ENCODE measurements around the gene SUSD6.

Gene SUSD6

DNA sequence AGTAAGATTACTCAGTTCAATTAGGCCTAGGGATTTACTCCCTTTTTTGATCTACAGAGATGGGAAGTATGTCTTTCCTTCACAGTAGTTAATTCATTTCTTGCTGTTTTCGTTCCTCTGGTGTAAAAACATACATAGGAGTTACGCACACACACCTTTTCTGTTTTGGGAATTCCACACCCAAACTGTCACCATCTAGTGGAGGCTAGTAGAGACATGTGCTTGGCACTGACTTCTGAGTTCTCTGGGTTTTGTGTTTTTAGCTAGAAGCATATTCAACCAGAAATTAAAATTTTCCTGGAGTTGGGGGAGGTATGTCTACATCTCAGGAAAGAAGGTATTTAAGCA lies 1.4 kb downstream of the SUSD6 start:
- H2AFZ ChIP-seq (ENCODE audit: low read length): no peak overlapping the region
- no peaks in the 10 kb centered on the region for H3K27me3 ChIP-seq (replicated peaks; ENCODE audit: insufficient read depth, low read length)
- H4K20me1 ChIP-seq (ENCODE audit: insufficient read depth, low read length): no peaks in the 10 kb centered on the region
- peak overlapping the region; percentile 80 for H3K4me2 ChIP-seq (ENCODE audit: low read depth, low read length)
- H3K9me3 ChIP-seq (replicated peaks; ENCODE audit: insufficient read depth, low read length): no peaks in the 10 kb centered on the region
- TF ChIP-seq, protein P1, sequence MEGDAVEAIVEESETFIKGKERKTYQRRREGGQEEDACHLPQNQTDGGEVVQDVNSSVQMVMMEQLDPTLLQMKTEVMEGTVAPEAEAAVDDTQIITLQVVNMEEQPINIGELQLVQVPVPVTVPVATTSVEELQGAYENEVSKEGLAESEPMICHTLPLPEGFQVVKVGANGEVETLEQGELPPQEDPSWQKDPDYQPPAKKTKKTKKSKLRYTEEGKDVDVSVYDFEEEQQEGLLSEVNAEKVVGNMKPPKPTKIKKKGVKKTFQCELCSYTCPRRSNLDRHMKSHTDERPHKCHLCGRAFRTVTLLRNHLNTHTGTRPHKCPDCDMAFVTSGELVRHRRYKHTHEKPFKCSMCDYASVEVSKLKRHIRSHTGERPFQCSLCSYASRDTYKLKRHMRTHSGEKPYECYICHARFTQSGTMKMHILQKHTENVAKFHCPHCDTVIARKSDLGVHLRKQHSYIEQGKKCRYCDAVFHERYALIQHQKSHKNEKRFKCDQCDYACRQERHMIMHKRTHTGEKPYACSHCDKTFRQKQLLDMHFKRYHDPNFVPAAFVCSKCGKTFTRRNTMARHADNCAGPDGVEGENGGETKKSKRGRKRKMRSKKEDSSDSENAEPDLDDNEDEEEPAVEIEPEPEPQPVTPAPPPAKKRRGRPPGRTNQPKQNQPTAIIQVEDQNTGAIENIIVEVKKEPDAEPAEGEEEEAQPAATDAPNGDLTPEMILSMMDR (IDR thresholded peaks at IDR 0.05; ENCODE audit: low read length): peak; percentile 31; the same call in 1 of the 2 replicates
- TF ChIP-seq EZH2phosphoT487 (IDR thresholded peaks at IDR 0.05; ENCODE audit: low read length): no peak
- H3K79me2 ChIP-seq (ENCODE audit: low read length): peaks cover 51% of the 10 kb centered on the region
- peaks cover 33% of the 10 kb centered on the region; the same call in 1 of the 2 replicates for H3F3A ChIP-seq (ENCODE audit: insufficient read depth, low read length)
- H3K4me3 ChIP-seq (ENCODE audit: low read length): peak overlapping the region; percentile 76
- no peaks in the 10 kb centered on the region for H3K36me3 ChIP-seq (replicated peaks; ENCODE audit: insufficient read depth, low read length)
- peak overlapping the region; percentile 75 for H3K9ac ChIP-seq (ENCODE audit: low read length)
- H3K9me2 ChIP-seq (replicated peaks; ENCODE audit: insufficient read depth, low read length): no peaks in the 10 kb centered on the region
- H3K27ac ChIP-seq (ENCODE audit: low read length): peak overlapping the region; percentile 95
- H3K4me1 ChIP-seq (ENCODE audit: low read length): peaks cover 31% of the 10 kb centered on the region
- DNase-seq: no peak

DNA sequence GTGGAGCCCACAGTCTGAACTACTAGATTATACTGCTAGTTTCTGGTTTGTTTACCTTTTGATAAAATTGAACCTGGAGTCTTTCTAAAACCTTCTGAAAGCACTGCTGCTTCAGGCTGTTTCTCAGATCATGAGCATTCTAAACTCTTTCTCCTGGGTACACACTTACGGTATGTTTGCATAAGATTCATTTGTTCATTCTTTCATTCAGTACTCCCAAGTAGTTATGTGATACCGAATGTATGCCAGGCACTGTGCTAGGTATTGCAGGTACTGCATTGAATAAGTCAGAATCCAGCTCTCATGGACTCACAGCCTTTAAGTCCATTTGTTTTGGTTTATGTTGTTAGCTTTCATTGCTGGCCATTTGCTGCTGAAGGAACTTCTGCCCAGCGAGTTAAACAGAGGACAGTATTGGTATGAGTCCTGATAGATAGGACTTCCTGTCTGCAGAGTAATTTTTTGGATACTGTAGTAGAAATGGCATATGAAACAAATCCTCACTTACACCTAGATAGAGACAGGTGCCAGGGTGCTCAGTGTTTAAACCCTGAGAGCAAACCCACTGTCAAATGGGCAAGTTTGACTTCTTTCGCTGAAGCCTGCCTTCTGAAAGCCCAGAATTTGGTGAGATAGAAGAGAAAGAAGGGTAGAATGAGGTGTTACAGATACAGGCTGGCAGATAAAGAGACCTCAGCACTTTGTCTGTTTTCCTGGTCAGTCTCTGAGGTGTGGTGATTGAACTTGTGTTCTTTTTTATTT lies 2.1 kb downstream of the SUSD6 start:
- peak overlapping the region; percentile 95; the same call in 1 of the 2 replicates for H3K27ac ChIP-seq (ENCODE audit: low read length)
- H3K27me3 ChIP-seq (replicated peaks; ENCODE audit: insufficient read depth, low read length): no peaks in the 10 kb centered on the region
- TF ChIP-seq EZH2phosphoT487 (IDR thresholded peaks at IDR 0.05; ENCODE audit: low read length): no peak
- no peak for TF ChIP-seq EZH2 (optimal IDR thresholded peaks at IDR 0.05; ENCODE audit: low read depth, low read length)
- TF ChIP-seq, protein P1 (IDR thresholded peaks at IDR 0.05; ENCODE audit: low read length): no peak
- no peak for DNase-seq
- no peaks in the 10 kb centered on the region for H4K20me1 ChIP-seq (ENCODE audit: insufficient read depth, low read length)
- H2AFZ ChIP-seq (ENCODE audit: low read length): no peak overlapping the region
- peak overlapping the region; percentile 76 for H3K4me3 ChIP-seq (ENCODE audit: low read length)
- H3K4me1 ChIP-seq (ENCODE audit: low read length): peaks cover 39% of the 10 kb centered on the region
- peak overlapping the region; percentile 75 for H3K9ac ChIP-seq (ENCODE audit: low read length)
- peaks cover 58% of the 10 kb centered on the region for H3K79me2 ChIP-seq (ENCODE audit: low read length)
- H3K36me3 ChIP-seq (replicated peaks; ENCODE audit: insufficient read depth, low read length): no peaks in the 10 kb centered on the region
- no peaks in the 10 kb centered on the region for H3K9me2 ChIP-seq (replicated peaks; ENCODE audit: insufficient read depth, low read length)
- H3F3A ChIP-seq (ENCODE audit: insufficient read depth, low read length): peaks cover 33% of the 10 kb centered on the region; the same call in 1 of the 2 replicates
- H3K4me2 ChIP-seq (ENCODE audit: low read depth, low read length): peak overlapping the region; percentile 80
- no peaks in the 10 kb centered on the region for H3K9me3 ChIP-seq (replicated peaks; ENCODE audit: insufficient read depth, low read length)

DNA sequence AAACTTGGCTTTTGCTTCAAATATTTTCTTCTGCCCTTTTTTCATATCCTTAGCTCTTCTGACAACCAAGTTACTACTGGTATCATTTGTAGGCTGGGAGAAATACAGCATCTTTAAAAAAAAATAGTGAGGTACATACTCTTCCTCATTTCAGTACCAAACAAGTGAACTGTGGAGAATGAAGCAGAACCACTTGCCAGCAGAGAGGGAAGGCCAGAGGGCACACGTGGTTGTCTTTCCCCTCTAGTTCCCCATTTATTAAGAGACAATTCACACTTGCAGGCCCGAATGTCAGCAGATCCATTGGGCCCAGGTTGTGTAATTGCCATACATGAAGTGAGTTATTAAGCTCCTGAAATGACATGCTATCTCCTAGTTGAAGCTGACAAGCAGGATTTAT lies 3.2 kb downstream of the SUSD6 start:
- no peak overlapping the region for H2AFZ ChIP-seq (ENCODE audit: low read length)
- DNase-seq: no peak
- no peak overlapping the region; the same call in 1 of the 2 replicates for H3K4me3 ChIP-seq (ENCODE audit: low read length)
- H3K79me2 ChIP-seq (ENCODE audit: low read length): peaks cover 69% of the 10 kb centered on the region
- TF ChIP-seq EZH2phosphoT487 (IDR thresholded peaks at IDR 0.05; ENCODE audit: low read length): no peak
- TF ChIP-seq, protein P1 (IDR thresholded peaks at IDR 0.05; ENCODE audit: low read length): no peak
- TF ChIP-seq EZH2 (optimal IDR thresholded peaks at IDR 0.05; ENCODE audit: low read depth, low read length): no peak
- peak overlapping the region; percentile 95 for H3K27ac ChIP-seq (ENCODE audit: low read length)
- no peaks in the 10 kb centered on the region for H3K9me3 ChIP-seq (replicated peaks; ENCODE audit: insufficient read depth, low read length)
- no peaks in the 10 kb centered on the region for H3K27me3 ChIP-seq (replicated peaks; ENCODE audit: insufficient read depth, low read length)
- H3K4me1 ChIP-seq (ENCODE audit: low read length): peaks cover 41% of the 10 kb centered on the region
- no peaks in the 10 kb centered on the region for H4K20me1 ChIP-seq (ENCODE audit: insufficient read depth, low read length)
- peak overlapping the region; percentile 80 for H3K4me2 ChIP-seq (ENCODE audit: low read depth, low read length)
- H3K9me2 ChIP-seq (replicated peaks; ENCODE audit: insufficient read depth, low read length): no peaks in the 10 kb centered on the region
- H3K36me3 ChIP-seq (replicated peaks; ENCODE audit: insufficient read depth, low read length): no peaks in the 10 kb centered on the region
- H3K9ac ChIP-seq (ENCODE audit: low read length): peak overlapping the region; percentile 55; the same call in 1 of the 2 replicates
- H3F3A ChIP-seq (ENCODE audit: insufficient read depth, low read length): peaks cover 33% of the 10 kb centered on the region; the same call in 1 of the 2 replicates

Measured in MM.1S (cell line).